HUES48 (cell line): Measurements from ENCODE around the gene CRELD2.
A peak's percentile ranks its signal among the peaks of the same experiment; 100 is the strongest.

Source experiments
- H3K27ac ChIP-seq: one replicate; pipeline ENCODE4 v1.7.0; 2013; ENCODE audit warnings: low read depth, low read length, inconsistent platforms
- H3K27me3 ChIP-seq: 2 replicates; pipeline ENCODE4 v1.6.1; 2013; ENCODE audit warnings: mild to moderate bottlenecking, low read length; ENCODE audit not compliant: control insufficient read depth, insufficient read depth
- H3K36me3 ChIP-seq: 2 replicates; pipeline ENCODE4 v1.6.1; 2013; ENCODE audit warnings: low read length; ENCODE audit not compliant: control insufficient read depth, insufficient read depth
- H3K4me1 ChIP-seq: 2 replicates; pipeline ENCODE4 v1.6.1; 2013; ENCODE audit warnings: mild to moderate bottlenecking, low read length; ENCODE audit not compliant: control insufficient read depth, insufficient read depth
- H3K4me3 ChIP-seq: 2 replicates; pipeline ENCODE4 v1.5.1; 2013; ENCODE audit warnings: mild to moderate bottlenecking, low read depth, low read length
- H3K9ac ChIP-seq: 2 replicates; pipeline ENCODE4 v1.6.1; 2013; ENCODE audit warnings: mild to moderate bottlenecking, low read depth, low read length, moderate library complexity
- H3K9me3 ChIP-seq: 2 replicates; pipeline ENCODE4 v1.6.1; 2013; ENCODE audit warnings: low read length; ENCODE audit not compliant: control insufficient read depth, insufficient read depth

The CRELD2 gene

DNA sequence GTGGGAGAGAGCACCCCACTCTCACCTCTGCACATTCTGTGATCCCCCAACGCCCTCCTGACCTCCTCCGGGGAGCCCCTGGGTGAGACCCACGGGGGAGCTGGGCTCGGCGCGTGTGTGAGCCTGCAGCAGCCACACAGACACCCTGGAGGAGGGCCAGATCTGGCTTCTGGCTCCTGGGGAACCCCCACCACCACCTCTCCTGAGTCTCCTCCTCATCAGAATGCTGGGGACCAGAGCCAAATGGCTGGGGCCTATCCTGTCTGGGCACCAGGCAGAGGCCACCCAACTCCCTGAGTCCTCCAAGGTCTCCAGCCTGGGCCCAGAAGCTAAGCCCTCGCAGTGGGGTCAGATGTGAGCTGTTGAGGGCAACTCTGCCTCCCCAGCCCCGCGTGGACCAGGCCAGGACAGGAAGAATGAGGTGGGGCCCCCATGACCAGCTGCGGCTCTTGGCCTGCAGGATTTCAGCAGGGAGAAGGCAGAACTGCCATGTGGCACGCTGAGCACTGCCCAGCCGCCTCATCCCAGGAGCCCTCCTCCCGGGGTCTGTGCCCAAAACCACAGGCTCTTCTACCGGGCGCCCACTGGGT lies 36.7 kb downstream of the CRELD2 start:
- H3K27me3 ChIP-seq, result no peaks in the 10 kb centered on the region
- H3K4me3 ChIP-seq, result no peak overlapping the region
- H3K9ac ChIP-seq, result no peak overlapping the region
- H3K36me3 ChIP-seq, result no peaks in the 10 kb centered on the region
- H3K9me3 ChIP-seq, result no peaks in the 10 kb centered on the region
- H3K4me1 ChIP-seq, result no peaks in the 10 kb centered on the region; the same call in 1 of the 2 replicates
- no peak overlapping the region for H3K27ac ChIP-seq

DNA sequence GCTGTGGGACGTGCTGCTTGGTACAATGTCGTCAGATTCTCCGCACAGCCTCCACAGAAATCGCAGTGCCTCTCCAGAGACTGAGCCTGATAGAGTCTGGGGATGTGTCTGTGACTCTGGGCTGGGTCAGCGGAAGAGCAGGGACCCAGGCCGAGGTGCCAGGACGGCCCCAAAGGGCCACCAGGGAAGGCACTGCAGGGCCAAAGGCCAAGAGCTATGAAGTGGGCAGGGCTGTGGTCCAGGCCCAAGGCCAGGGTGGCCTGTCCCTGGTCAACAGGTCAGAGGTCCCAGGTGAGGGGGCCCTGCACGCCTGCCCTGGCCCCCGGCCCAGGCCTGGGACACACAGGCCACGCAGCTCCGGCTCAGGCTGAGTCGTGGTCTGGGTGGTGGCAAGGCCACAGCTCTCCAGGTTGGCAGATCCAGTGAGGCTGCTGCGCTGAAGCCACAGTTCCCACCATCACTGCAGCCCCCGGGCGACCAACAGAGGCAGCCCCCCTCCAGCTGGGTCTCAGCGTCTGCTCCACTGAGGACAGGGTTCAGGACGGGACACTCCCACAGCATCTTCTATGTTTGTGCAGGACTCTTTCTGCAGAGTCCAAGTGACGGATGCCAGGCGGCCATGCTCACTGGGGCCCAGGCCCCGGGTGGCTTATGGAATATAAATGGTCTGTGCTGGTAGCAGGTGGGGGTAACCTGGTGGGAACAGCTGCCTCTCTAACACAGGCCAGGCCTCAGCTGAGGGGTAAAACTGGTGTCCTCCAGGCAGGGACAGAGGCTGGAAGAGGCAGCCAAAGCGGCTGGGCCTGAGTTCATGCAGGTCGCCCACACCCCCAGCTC lies 37.4 kb downstream of the CRELD2 start:
- H3K27ac ChIP-seq, result no peak overlapping the region
- H3K4me3 ChIP-seq, result no peak overlapping the region
- no peaks in the 10 kb centered on the region for H3K36me3 ChIP-seq
- H3K27me3 ChIP-seq, result no peaks in the 10 kb centered on the region
- no peaks in the 10 kb centered on the region; the same call in 1 of the 2 replicates for H3K4me1 ChIP-seq
- H3K9me3 ChIP-seq, result no peaks in the 10 kb centered on the region
- no peak overlapping the region for H3K9ac ChIP-seq

- Histone ChIP-seq H3K9ac (no peak overlapping the region), H3K4me1 (no peaks in the 10 kb centered on the region; the same call in 1 of the 2 replicates), H3K36me3 (no peaks in the 10 kb centered on the region), H3K27ac (no peak overlapping the region), H3K27me3 (peaks cover under 1% of the 10 kb centered on the region; the same call in 1 of the 2 replicates), H3K4me3 (no peak overlapping the region), H3K9me3 (no peaks in the 10 kb centered on the region)
These were observed 38.0 kb downstream of the CRELD2 start for GRCh38 chr22:49956418-49956770.

GRCh38 chr22:49956914-49957825 lies 38.7 kb downstream of the CRELD2 start:
- H3K4me1 ChIP-seq, result no peaks in the 10 kb centered on the region; the same call in 1 of the 2 replicates
- H3K27ac ChIP-seq, result no peak overlapping the region
- no peaks in the 10 kb centered on the region for H3K36me3 ChIP-seq
- no peaks in the 10 kb centered on the region for H3K9me3 ChIP-seq
- H3K27me3 ChIP-seq, result peaks cover 4% of the 10 kb centered on the region; the same call in 1 of the 2 replicates
- no peak overlapping the region for H3K9ac ChIP-seq
- H3K4me3 ChIP-seq, result no peak overlapping the region

DNA sequence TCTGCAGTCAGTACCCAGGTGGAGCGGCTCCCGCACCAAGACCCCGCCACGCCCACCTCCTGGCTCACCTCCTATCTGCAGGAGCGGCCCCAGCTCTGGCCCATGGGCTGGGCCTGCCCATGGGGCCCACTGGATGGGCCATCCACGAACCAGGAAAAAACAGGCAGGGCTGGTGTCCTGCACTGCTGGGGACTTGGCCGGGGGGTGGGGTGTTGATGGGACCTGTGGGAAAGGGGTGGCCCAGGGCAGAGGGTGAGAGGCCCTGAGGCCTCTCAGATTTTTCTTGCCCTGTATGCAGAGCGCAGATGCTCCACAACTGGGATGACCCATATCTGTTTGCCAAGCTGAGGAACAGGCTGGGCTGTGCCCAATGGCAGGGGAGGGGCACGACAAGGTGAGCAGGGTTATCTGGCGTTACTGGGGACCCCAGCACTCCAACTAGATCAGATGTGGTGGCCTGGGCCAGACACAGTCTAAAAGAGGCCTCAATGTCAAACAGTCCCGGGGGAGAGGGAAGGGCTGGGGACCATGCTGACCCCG lies 39.5 kb downstream of the CRELD2 start:
- Histone ChIP-seq H3K9ac (no peak overlapping the region), H3K27ac (no peak overlapping the region)

GRCh38 chr22:49958366-49958921 lies 40.0 kb downstream of the CRELD2 start:
- no peak overlapping the region for H3K9ac ChIP-seq
- no peak overlapping the region for H3K27ac ChIP-seq
- H3K4me1 ChIP-seq, result peaks cover 7% of the 10 kb centered on the region; the same call in 1 of the 2 replicates

More for the DNA sequence above, 39.5 kb downstream of the CRELD2 start:
- no peaks in the 10 kb centered on the region for H3K9me3 ChIP-seq
- H3K36me3 ChIP-seq, result peaks cover 4% of the 10 kb centered on the region
- H3K27me3 ChIP-seq, result peaks cover 4% of the 10 kb centered on the region; the same call in 1 of the 2 replicates
- H3K4me3 ChIP-seq, result no peak overlapping the region
- peaks cover 5% of the 10 kb centered on the region; the same call in 1 of the 2 replicates for H3K4me1 ChIP-seq

DNA sequence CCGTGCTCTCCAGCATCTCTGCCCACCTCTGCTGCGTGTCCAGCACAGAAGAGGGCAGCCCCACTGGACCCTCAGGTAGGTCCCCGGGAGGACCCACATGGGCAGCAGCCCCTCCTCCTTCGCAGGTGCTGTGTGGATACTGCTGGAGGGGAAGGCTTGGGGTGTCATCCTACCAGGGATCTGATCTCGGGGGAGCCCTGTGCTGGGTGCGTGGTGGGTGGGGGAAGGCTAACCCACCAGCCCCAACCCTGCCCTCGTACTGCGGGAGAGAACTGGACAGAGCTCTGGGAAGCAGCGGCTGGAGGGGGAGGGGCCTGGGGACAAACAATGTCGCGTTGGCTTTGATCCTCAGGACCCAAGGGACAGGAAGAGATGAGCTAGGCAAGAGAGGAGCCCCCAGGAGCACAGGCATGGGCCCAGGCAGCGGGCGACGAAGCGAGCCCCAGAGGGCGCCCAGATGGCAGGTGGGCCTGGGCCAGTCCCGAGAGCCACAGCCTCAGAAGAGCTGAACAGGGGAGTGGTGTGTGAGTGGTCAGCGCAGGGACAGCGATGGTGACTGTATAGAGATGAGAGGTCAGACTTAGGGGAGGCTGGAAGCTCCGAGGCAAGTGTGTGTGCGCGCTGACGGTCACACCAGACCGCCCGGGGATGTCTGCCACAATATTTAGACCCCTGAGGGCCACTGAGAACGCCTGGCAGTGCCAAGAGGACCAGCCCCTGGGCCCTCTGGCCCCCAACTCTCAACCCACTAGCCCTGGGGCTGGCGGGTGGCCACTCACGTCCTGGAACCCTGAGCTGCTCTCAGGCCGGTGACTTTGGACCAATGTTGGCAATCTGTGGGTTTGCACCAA lies 40.7 kb downstream of the CRELD2 start:
- Histone ChIP-seq H3K9me3 (no peaks in the 10 kb centered on the region), H3K36me3 (peaks cover 17% of the 10 kb centered on the region), H3K27me3 (peaks cover 4% of the 10 kb centered on the region; the same call in 1 of the 2 replicates), H3K27ac (no peak overlapping the region), H3K4me3 (peak overlapping the region; percentile 90; the same call in 1 of the 2 replicates), H3K9ac (no peak overlapping the region), H3K4me1 (peaks cover 7% of the 10 kb centered on the region; the same call in 1 of the 2 replicates)

More at GRCh38 chr22:49958366-49958921, 40.0 kb downstream of the CRELD2 start:
- H3K27me3 ChIP-seq, result peaks cover 4% of the 10 kb centered on the region; the same call in 1 of the 2 replicates
- H3K4me3 ChIP-seq, result no peak overlapping the region
- H3K36me3 ChIP-seq, result peaks cover 10% of the 10 kb centered on the region
- no peaks in the 10 kb centered on the region for H3K9me3 ChIP-seq

- H3K4me1 ChIP-seq, result peaks cover 7% of the 10 kb centered on the region; the same call in 1 of the 2 replicates
- H3K27me3 ChIP-seq, result peaks cover 4% of the 10 kb centered on the region; the same call in 1 of the 2 replicates
- peak overlapping the region; percentile 90 for H3K4me3 ChIP-seq
- H3K9ac ChIP-seq, result peak overlapping the region; percentile 85; the same call in 1 of the 2 replicates
- H3K9me3 ChIP-seq, result no peaks in the 10 kb centered on the region
- no peak overlapping the region for H3K27ac ChIP-seq
- peaks cover 23% of the 10 kb centered on the region for H3K36me3 ChIP-seq
These were observed 41.3 kb downstream of the CRELD2 start for GRCh38 chr22:49959782-49960158.

DNA sequence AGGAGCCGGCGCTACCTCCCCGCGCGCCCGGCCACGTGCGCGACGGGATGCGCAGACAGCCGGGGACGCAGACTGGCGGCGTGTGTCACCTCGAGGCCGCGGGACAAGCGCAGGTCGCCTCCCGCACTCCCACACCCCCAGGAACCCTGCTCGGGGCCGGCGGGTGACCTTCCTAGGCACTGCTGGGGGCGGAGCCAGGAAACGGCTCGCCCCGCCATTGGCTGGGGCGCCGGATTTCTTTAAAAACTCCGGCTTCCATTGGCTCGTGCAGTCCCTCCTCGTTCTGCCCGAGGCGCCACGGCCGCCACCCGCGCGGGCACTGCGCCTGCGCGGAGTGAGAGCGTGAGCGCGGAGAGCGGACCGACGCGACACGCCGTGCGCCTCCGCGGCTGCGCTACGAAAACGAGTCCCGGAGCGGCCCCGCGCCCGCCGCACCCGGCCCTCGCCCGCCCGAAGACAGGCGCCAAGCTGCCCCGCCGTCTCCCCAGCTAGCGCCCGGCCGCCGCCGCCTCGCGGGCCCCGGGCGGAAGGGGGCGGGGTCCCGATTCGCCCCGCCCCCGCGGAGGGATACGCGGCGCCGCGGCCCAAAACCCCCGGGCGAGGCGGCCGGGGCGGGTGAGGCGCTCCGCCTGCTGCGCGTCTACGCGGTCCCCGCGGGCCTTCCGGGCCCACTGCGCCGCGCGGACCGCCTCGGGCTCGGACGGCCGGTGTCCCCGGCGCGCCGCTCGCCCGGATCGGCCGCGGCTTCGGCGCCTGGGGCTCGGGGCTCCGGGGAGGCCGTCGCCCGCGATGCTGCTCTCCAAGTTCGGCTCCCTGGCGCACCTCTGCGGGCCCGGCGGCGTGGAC lies 41.9 kb downstream of the CRELD2 start, which contains the start of gene PIM3:
Gene PIM3, plus strand, starts transcription at position 614 of the 846 bp plus-strand sequence. Its CDS starts 176 bp downstream, at position 790.
- Histone ChIP-seq H3K27me3 (peaks cover 4% of the 10 kb centered on the region; the same call in 1 of the 2 replicates), H3K36me3 (peaks cover 24% of the 10 kb centered on the region), H3K9me3 (no peaks in the 10 kb centered on the region), H3K4me3 (peak within 1 kb of the TSS; percentile 90), H3K27ac (peak within 1 kb of the TSS; percentile 84), H3K4me1 (peaks cover 7% of the 10 kb centered on the region; the same call in 1 of the 2 replicates), H3K9ac (peak within 1 kb of the TSS; percentile 85; the same call in 1 of the 2 replicates)
